Kidney (tissue), 14 donors: ENCODE data around the gene AKAP13. TPM values are rescaled to one million over a fixed set of nuclear protein-coding genes. Genes with fewer than 3 reads are reported as not detected.

ENCODE experiments used
- DNase-seq, 5 donors: peaks; one replicate each; pipeline ENCODE4 v3.0.0-alpha.2; 2013 to 2020
- FAIRE-seq: peaks from 2 replicates; lab custom pipeline; 2012; peaks lifted over from hg19 to GRCh38; lab: Jason Lieb, UNC
- H3K27ac ChIP-seq, 2 donors: one replicate each; pipeline ENCODE4 v1.7.0; 2013; ENCODE audit warnings: low read depth in 2 of 2, low read length in 2 of 2, inconsistent platforms in 1 of 2
- H3K27me3 ChIP-seq: one replicate; pipeline ENCODE4 v1.7.1; 2013; ENCODE audit warnings: low read length, inconsistent platforms; ENCODE audit not compliant: control insufficient read depth, insufficient read depth
- H3K36me3 ChIP-seq, 3 donors: one replicate each; pipeline versions ENCODE4 v1.7.0 to v1.7.1; 2013; ENCODE audit warnings: low read length in 3 of 3, control low read depth in 1 of 3, inconsistent platforms in 1 of 3; ENCODE audit not compliant: insufficient read depth in 3 of 3, control insufficient read depth in 2 of 3
- H3K4me1 ChIP-seq, 3 donors: one replicate each; pipeline versions ENCODE4 v1.7.0 to v1.7.1; 2013; ENCODE audit warnings: low read length in 3 of 3, inconsistent platforms in 1 of 3, low read depth in 1 of 3; ENCODE audit not compliant: control insufficient read depth in 2 of 3, insufficient read depth in 2 of 3
- H3K4me3 ChIP-seq, 3 donors: one replicate each; pipeline versions ENCODE4 v1.7.0 to v1.8.1; 2013; ENCODE audit warnings: low read length in 3 of 3, control low read depth in 1 of 3, inconsistent platforms in 1 of 3
- H3K9ac ChIP-seq, 3 donors: one replicate each; pipeline versions ENCODE4 v1.7.0 to v1.7.1; 2013; ENCODE audit warnings: low read length in 3 of 3, control low read depth in 1 of 3, inconsistent platforms in 1 of 3
- H3K9me3 ChIP-seq, 3 donors: one replicate each; pipeline versions ENCODE4 v1.7.0 to v1.7.1; 2013; ENCODE audit warnings: low read length in 3 of 3, control low read depth in 1 of 3, inconsistent platforms in 1 of 3; ENCODE audit not compliant: control insufficient read depth in 2 of 3, insufficient read depth in 1 of 3
- CTCF ChIP-seq: IDR thresholded peaks from 3 replicates; pipeline ENCODE4 v1.5.1; 2012; ENCODE audit warnings: mild to moderate bottlenecking, moderate library complexity, borderline replicate concordance; ENCODE audit not compliant: insufficient read depth; ENCODE audit errors: extremely low read depth
- intact Hi-C: fragments of 100-400 bp; cut with DNase I; formaldehyde crosslinking; loops from one replicate; pipeline ENCODE4 v1.11.1; 2022
- polyA plus RNA-seq: library from polyadenylated mRNA; stranded (reverse); fragments of 350-450 nt; fragmentation: Illumina TruSeq; extraction: RNeasy Lipid Tissue Mini Kit (QIAGEN cat#74804); gene quantifications from one replicate; pipeline ENCODE4 v1.2.3, GENCODE V29; 2014; ENCODE audit warnings: low read depth, low replicate concordance; ENCODE audit not compliant: insufficient read depth
- total RNA-seq: library from RNA; stranded (reverse); fragmentation: NEBNext Ultra II Directional; extraction: Animal tissue kit (Norgen Biotek cat#: 25700); gene quantifications from one replicate; pipeline ENCODE4 v1.2.1, GENCODE V29; 2021
- donor health status: control.
- donor health status: control.
- donor health status: control.
- donor health status: control.
- donor health status: control.
- donor health status: DM: yes; HTN: yes; CAD: no.
- donor health status: Normal renal cell carcinoma (clear cell type).

Gene AKAP13
- total and polyA plus RNA-seq, 2 donors from 2014 or later: 18.8 to 174 TPM

GRCh38 chr15:85388566-85389305 lies 8.3 kb downstream of the AKAP13 start:
- no peaks in the 10 kb centered on the region for H3K36me3 ChIP-seq
- intact Hi-C loops: no loop called here
- no peak overlapping the region for H3K4me3 ChIP-seq
- H3K4me1 ChIP-seq: peaks cover 0 to 11% (median 4%) of the 10 kb centered on the region in 3 donors
- no peak overlapping the region for H3K9ac ChIP-seq
- FAIRE-seq (no peak), DNase-seq (no peak)
- TF ChIP-seq CTCF: no peak
- no peaks in the 10 kb centered on the region for H3K27me3 ChIP-seq
- H3K9me3 ChIP-seq: no peaks in the 10 kb centered on the region
- H3K27ac ChIP-seq: no peak overlapping the region

GRCh38 chr15:85389306-85389650 lies 8.9 kb downstream of the AKAP13 start:
- Histone ChIP-seq H3K27ac (no peak overlapping the region), H3K36me3 (no peaks in the 10 kb centered on the region), H3K9ac (no peak overlapping the region), H3K4me1 (peaks cover 3 to 16% (median 4%) of the 10 kb centered on the region in 3 donors), H3K9me3 (no peaks in the 10 kb centered on the region), H3K27me3 (no peaks in the 10 kb centered on the region), H3K4me3 (no peak overlapping the region)
- TF ChIP-seq CTCF: no peak
- DNase-seq: no peak
- no peak for FAIRE-seq
- intact Hi-C loops: no loop called here

GRCh38 chr15:85389772-85390171 lies 9.4 kb downstream of the AKAP13 start:
- Histone ChIP-seq H3K27me3 (no peaks in the 10 kb centered on the region), H3K9me3 (no peaks in the 10 kb centered on the region), H3K4me3 (no peak overlapping the region), H3K36me3 (no peaks in the 10 kb centered on the region), H3K27ac (no peak overlapping the region), H3K9ac (no peak overlapping the region), H3K4me1 (peaks cover 4 to 20% (median 8%) of the 10 kb centered on the region in 3 donors)
- TF ChIP-seq CTCF: no peak
- no peak for FAIRE-seq
- DNase-seq: no peak
- intact Hi-C loops: no loop called here
